Caco-2 (cell line): ENCODE data around the gene CADPS. TPM values are rescaled to one million over a fixed set of nuclear protein-coding genes. Genes with fewer than 3 reads are reported as not detected.

Source experiments
- BruUV-seq: library from RNA; stranded (reverse); fragments of 400-500 nt; replicated peaks from 2 replicates; lab custom pipeline; 2021; lab: Mats Ljungman, UMichigan
- CTCF ChIA-PET: fragments of 300-600 bp; sonication (Branson Sonifier 250); formaldehyde crosslinking; loops from one replicate; lab custom pipeline; 2022; ENCODE audit warnings: antibody characterized with exemption; lab: Charles Lee
- POLR2A ChIA-PET: fragments of 300-600 bp; sonication (Branson Sonifier 250); formaldehyde crosslinking; loops from one replicate; lab custom pipeline; 2022; ENCODE audit warnings: antibody characterized with exemption; lab: Charles Lee
- DNase-seq, 2 experiments: peaks; one replicate each; pipeline versions ENCODE4 v3.0.0 to v3.0.0-alpha.2; 2020 to 2022
- H3K27me3 ChIP-seq: replicated peaks from 2 replicates; pipeline ENCODE4 v1.6.0; 2011; ENCODE audit warnings: low read length; ENCODE audit not compliant: control insufficient read depth, insufficient read depth
- H3K36me3 ChIP-seq: 2 replicates; pipeline ENCODE4 v1.5.1; 2011; ENCODE audit warnings: low read length; ENCODE audit not compliant: control insufficient read depth, insufficient read depth
- H3K4me1 ChIP-seq: fragments of 250-450 bp; sonication (Bioruptor Pico); 2 replicates; pipeline ENCODE4 v1.5.1; 2020; ENCODE audit warnings: mild to moderate bottlenecking
- H3K4me3 ChIP-seq: 2 replicates; pipeline ENCODE4 v1.5.1; 2011; ENCODE audit warnings: low read depth, mild to moderate bottlenecking, control low read depth, low read length
- H3K9me3 ChIP-seq: fragments of 250-450 bp; sonication (Bioruptor Pico); 2 replicates; pipeline ENCODE4 v1.5.1; 2020; ENCODE audit warnings: mild to moderate bottlenecking, moderate library complexity
- H3K27ac Mint-ChIP-seq: one replicate; pipeline ENCODE4 v1.8.0; 2022; ENCODE audit warnings: mixed read lengths; ENCODE audit not compliant: unreplicated experiment
- H3K27me3 Mint-ChIP-seq: one replicate; pipeline ENCODE4 v1.8.0; 2022; ENCODE audit warnings: mixed read lengths; ENCODE audit not compliant: insufficient read depth, unreplicated experiment
- H3K36me3 Mint-ChIP-seq: one replicate; pipeline ENCODE4 v1.8.0; 2022; ENCODE audit warnings: mild to moderate bottlenecking, mixed read lengths; ENCODE audit not compliant: insufficient read depth, unreplicated experiment
- H3K4me1 Mint-ChIP-seq: one replicate; pipeline ENCODE4 v1.8.0; 2022; ENCODE audit warnings: low read depth, mixed read lengths; ENCODE audit not compliant: unreplicated experiment
- H3K4me3 Mint-ChIP-seq: one replicate; pipeline ENCODE4 v1.8.0; 2022; ENCODE audit warnings: mild to moderate bottlenecking, moderate library complexity, mixed read lengths; ENCODE audit not compliant: unreplicated experiment
- H3K9me3 Mint-ChIP-seq: one replicate; pipeline ENCODE4 v1.8.0; 2022; ENCODE audit warnings: mixed read lengths; ENCODE audit not compliant: unreplicated experiment
- CTCF ChIP-seq, 2 experiments: fragments of 200-600 bp in 1 of 2; IDR thresholded peaks; 1 replicate in 1 of 2; 2 replicates in 1 of 2; pipeline versions ENCODE4 v1.5.1 to v1.8.0; 2011 to 2022; ENCODE audit warnings: antibody characterized with exemption in 1 of 2, control low read depth in 1 of 2, inconsistent platforms in 1 of 2, low read depth in 1 of 2, low read length in 1 of 2, mild to moderate bottlenecking in 1 of 2, moderate library complexity in 1 of 2; ENCODE audit not compliant: insufficient read depth in 1 of 2, severe bottlenecking in 1 of 2, unreplicated experiment in 1 of 2
- intact Hi-C: fragments of 100-400 bp; cut with micrococcal nuclease; formaldehyde crosslinking; loops from one replicate; pipeline ENCODE4 v1.10.0; 2022; ENCODE audit not compliant: unreplicated experiment
- total RNA-seq: library from RNA; stranded (reverse); gene quantifications from 2 replicates; pipeline ENCODE4 v1.2.3, GENCODE V29; 2022

The CADPS gene
- total RNA-seq, 1 experiment from 2014 or later = not detected

- H3K27ac Mint-ChIP-seq = no peak overlapping the region
- BruUV-seq = no TSS peak
- no peak overlapping the region for H3K4me3 Mint-ChIP-seq
- H3K36me3 Mint-ChIP-seq = no peaks in the 10 kb centered on the region
- no peak for DNase-seq
- no peaks in the 10 kb centered on the region for H3K36me3 ChIP-seq
- no peak overlapping the region for H3K4me3 ChIP-seq
- TF ChIP-seq CTCF (IDR thresholded peaks at IDR 0.05; ENCODE audit: insufficient read depth in 1 of 2, low read depth in 1 of 2, low read length in 1 of 2, severe bottlenecking in 1 of 2, unreplicated experiment in 1 of 2) = no peak
- no peaks in the 10 kb centered on the region for H3K4me1 Mint-ChIP-seq
- no peaks in the 10 kb centered on the region for H3K4me1 ChIP-seq
- H3K27me3 Mint-ChIP-seq = peaks cover 10% of the 10 kb centered on the region
- ChIA-PET CTCF (no interaction called here), POLR2A (no interaction called here)
- no peaks in the 10 kb centered on the region; the same call in 1 of the 2 replicates for H3K27me3 ChIP-seq
- intact Hi-C loops = no loop called here
- no peaks in the 10 kb centered on the region for H3K9me3 Mint-ChIP-seq
- no peaks in the 10 kb centered on the region for H3K9me3 ChIP-seq
Observed at GRCh38 chr3:62662677-62663076, 212.5 kb downstream of the CADPS start.

DNA sequence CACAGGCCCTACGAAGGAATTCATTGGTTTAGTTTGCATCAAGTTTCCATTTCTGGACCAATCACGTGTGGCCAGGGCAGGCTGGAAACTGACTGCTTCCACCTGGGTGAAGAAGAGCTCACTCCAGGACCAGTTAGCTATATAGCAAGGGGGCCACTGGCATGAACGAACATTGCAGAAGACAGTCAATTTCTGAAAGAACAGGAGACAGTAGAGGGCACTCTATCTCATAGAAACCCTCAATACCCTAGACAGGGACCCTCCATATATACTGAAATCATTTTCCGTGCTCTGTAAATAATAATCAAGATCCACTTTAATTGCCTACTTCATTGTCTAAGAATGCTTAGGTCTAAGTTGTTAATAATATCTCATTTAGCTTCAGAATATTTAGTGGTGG, 215.6 kb downstream of the CADPS start:
- H3K27me3 Mint-ChIP-seq = peaks cover 10% of the 10 kb centered on the region
- Histone ChIP-seq H3K9me3 (no peaks in the 10 kb centered on the region), H3K4me3 (no peak overlapping the region), H3K4me1 (no peaks in the 10 kb centered on the region), H3K27me3 (no peaks in the 10 kb centered on the region; the same call in 1 of the 2 replicates), H3K36me3 (no peaks in the 10 kb centered on the region)
- intact Hi-C loops = no loop called here
- H3K9me3 Mint-ChIP-seq = no peaks in the 10 kb centered on the region
- H3K4me3 Mint-ChIP-seq = no peak overlapping the region
- H3K27ac Mint-ChIP-seq = no peak overlapping the region
- BruUV-seq = no TSS peak
- CTCF ChIA-PET = no interaction called here
- DNase-seq = no peak
- TF ChIP-seq CTCF (IDR thresholded peaks at IDR 0.05; ENCODE audit: insufficient read depth in 1 of 2, low read depth in 1 of 2, low read length in 1 of 2, severe bottlenecking in 1 of 2, unreplicated experiment in 1 of 2) = no peak
- H3K4me1 Mint-ChIP-seq = no peaks in the 10 kb centered on the region
- POLR2A ChIA-PET = no interaction called here
- H3K36me3 Mint-ChIP-seq = no peaks in the 10 kb centered on the region

DNA sequence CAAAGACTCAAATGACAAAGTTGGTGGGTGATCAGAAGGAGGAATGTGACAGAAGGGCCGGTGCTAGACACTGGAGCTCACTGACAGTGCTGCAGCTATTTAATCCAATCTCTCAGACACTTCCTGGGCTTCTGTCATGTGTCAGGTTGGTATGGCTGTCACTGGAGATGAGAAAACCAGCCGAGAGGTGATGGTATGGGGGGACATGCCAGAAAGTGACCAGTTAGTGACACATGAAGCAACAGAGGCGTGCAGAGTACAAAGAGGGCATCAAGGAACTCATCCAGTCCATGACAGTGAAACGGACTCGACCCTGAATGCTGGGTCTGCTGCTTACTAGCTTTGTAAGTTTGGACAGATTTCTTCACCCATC, 219.5 kb downstream of the CADPS start:
- Histone ChIP-seq H3K4me3 (no peak overlapping the region), H3K27me3 (no peaks in the 10 kb centered on the region; the same call in 1 of the 2 replicates), H3K9me3 (no peaks in the 10 kb centered on the region), H3K36me3 (no peaks in the 10 kb centered on the region), H3K4me1 (no peaks in the 10 kb centered on the region)
- H3K4me3 Mint-ChIP-seq = no peak overlapping the region
- DNase-seq = no peak
- TF ChIP-seq CTCF (IDR thresholded peaks at IDR 0.05; ENCODE audit: insufficient read depth in 1 of 2, low read depth in 1 of 2, low read length in 1 of 2, severe bottlenecking in 1 of 2, unreplicated experiment in 1 of 2) = no peak
- no peaks in the 10 kb centered on the region for H3K9me3 Mint-ChIP-seq
- BruUV-seq = no TSS peak
- no peaks in the 10 kb centered on the region for H3K36me3 Mint-ChIP-seq
- no peaks in the 10 kb centered on the region for H3K4me1 Mint-ChIP-seq
- peaks cover 6% of the 10 kb centered on the region for H3K27me3 Mint-ChIP-seq
- intact Hi-C loops = no loop called here
- ChIA-PET CTCF (no interaction called here), POLR2A (no interaction called here)
- H3K27ac Mint-ChIP-seq = no peak overlapping the region
